Left ventricle myocardium superior (tissue), 1 donor: ENCODE data around the gene MAP3K3. TPM values are rescaled to one million over a fixed set of nuclear protein-coding genes. Genes with fewer than 3 reads are reported as not detected.
A peak's percentile ranks its signal among the peaks of the same experiment; 100 is the strongest.

ENCODE experiments used
- ATAC-seq: fragments of 200-7000 bp; cut with Tn5 transposase; one replicate; pipeline ENCODE4 v1.9.1; 2020; ENCODE audit warnings: mild to moderate bottlenecking, moderate library complexity
- DNase-seq: peaks from one replicate; pipeline ENCODE4 v3.0.0-alpha.2; 2020
- intact Hi-C: fragments of 100-400 bp; cut with micrococcal nuclease; formaldehyde crosslinking; loops from one replicate; pipeline ENCODE4 v1.11.0; 2022
- total RNA-seq: library from RNA; stranded (reverse); fragmentation: NEBNext Ultra II Directional; extraction: Animal tissue kit (Norgen Biotek cat#: 25700); gene quantifications from one replicate; pipeline ENCODE4 v1.2.1, GENCODE V29; 2021
- donor health status: DM: no; HTN: yes; CAD: no; lungs with severe emphysema.

The MAP3K3 gene
- total RNA-seq, 1 donor from 2014 or later, result 36.9 TPM

DNA sequence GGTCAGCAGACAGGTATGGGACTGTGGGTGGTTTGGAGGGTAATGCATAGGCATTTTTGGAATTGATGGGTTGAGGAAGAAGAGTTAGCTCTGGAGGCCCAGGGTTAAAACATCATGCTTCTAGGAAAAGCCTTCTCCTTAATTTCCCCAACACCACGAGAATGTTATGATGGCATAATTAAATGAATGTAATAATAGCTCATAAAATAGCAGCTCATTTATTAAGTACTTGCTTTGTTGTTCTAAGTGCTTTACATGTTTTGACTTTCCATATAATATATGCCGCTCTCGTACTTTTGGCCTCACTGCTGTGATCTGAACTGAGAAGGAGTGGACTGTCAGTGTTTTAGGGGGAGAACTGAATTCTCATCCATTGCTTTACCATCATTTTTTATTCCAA is 63.4 kb downstream of the MAP3K3 start:
- intact Hi-C loops, result no loop called here
- no peak for DNase-seq
- no peak for ATAC-seq

DNA sequence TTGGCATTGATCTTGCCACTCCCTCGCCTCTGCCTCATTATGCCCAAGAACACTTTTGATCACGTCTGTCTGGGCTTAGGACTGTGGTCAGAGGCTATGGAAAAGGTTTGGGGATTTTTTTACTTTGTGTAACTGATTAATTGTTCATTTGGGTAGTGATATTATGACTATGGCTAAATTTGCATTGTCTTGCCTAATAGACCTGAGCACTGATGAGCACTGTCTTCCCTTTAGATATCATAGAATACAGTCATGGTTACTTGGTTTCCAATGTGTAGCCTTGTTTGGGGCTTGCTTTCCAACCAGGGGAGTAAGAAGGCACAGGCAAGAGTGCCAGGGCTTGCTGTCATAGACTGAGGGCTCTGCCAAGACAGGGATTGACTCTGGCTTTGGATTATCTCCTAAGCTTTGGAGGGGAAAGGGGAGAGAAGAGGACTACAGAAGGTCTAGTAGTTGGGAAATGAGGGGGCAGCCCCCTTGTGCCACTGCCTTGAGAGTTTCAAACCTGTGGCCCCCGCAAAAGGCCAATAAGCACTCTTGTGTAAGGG is 64.0 kb downstream of the MAP3K3 start:
- intact Hi-C loops, result no loop called here
- DNase-seq, result no peak
- ATAC-seq, result peak; percentile 8

DNA sequence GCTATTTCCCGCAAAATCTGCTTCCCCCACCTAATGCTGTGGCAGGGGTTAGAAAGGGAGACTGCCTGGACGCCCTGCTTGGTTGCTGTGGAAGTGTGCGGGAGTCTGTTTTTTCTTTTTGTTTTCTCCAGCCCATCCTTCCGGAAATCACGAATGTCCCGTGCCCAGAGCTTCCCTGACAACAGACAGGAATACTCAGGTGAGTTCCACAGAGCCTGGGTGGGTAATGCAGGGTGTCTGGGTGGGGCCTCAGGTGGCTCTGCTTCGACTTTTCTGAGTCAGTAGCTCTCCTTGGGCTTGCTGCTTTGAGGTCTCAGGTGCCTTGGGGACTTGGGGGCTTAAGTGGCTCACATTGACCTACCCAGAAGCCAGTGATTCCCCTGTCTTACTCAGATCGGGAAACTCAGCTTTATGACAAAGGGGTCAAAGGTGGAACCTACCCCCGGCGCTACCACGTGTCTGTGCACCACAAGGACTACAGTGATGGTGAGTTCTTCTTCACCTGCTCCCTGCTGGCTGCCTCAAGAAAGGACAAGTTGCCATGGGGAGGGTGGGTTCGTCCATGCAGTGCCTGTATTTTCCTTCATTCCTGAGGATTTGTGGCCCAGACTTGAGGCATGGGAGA is 66.3 kb downstream of the MAP3K3 start:
- no peak for ATAC-seq
- intact Hi-C loops, result no loop called here

DNA sequence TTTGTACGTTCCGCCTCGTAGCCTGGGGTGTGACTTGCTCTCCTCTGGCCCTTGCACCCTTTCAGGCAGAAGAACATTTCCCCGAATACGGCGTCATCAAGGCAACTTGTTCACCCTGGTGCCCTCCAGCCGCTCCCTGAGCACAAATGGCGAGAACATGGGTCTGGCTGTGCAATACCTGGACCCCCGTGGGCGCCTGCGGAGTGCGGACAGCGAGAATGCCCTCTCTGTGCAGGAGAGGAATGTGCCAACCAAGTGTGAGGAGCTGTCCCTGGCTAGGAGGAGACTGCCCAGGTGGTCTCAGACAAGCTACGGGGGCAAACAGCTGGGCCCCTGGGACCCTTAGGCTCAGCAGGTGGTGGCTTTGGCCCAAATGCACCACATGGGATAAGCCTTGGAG is 67.3 kb downstream of the MAP3K3 start:
- ATAC-seq (no peak), DNase-seq (no peak)
- intact Hi-C loops, result no loop called here

More for the DNA sequence above, 66.3 kb downstream of the MAP3K3 start:
- no peak for DNase-seq

DNA sequence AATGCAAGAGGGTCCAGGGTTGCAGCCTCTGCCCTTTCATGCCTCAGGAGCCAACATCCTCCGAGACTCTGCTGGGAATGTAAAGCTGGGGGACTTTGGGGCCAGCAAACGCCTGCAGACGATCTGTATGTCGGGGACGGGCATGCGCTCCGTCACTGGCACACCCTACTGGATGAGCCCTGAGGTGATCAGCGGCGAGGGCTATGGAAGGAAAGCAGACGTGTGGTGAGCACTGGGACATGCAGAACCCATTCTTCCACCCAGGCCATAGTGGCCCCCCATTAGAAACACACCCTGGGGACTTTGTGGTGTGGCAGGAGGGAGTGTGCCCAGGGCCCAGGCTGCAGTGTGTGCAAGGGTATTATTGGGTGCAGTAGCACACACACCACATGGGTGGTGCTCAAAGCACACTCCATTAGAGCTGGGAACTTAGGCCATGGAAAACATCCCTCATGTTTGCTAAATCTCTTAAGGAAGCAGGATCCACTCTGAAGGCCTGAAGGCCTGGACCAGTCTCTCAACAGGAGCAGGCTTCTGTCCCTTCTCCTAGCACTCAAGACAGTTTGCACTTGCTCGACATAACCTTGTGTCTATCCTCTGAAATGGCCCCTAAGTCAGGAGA is 70.1 kb downstream of the MAP3K3 start:
- no peak for ATAC-seq
- intact Hi-C loops, result no loop called here

DNA sequence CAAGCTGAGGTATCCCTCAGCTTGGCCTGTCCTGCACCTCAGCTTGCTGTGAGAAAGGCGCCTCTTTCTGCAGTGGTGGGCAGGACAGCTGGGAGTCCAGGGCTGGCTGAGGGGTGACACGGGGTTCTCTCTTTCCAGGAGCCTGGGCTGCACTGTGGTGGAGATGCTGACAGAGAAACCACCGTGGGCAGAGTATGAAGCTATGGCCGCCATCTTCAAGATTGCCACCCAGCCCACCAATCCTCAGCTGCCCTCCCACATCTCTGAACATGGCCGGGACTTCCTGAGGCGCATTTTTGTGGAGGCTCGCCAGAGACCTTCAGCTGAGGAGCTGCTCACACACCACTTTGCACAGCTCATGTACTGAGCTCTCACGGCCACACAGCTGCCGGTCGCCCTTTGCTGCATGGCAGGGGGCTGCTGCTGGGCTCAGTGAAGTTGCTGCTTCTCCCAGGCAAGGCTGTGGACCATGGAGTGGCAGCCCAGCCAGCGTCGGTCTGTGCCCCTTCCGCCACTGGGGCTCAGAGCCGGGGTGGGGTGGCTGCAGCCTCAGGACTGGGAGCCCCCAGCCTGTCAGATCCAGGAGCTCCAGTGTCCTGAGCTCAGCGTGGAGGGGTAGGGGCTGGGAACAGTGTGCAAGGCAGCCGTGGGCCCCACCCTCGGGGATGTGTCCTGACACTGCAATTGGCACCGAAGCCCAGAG is 71.3 kb downstream of the MAP3K3 start:
- no peak for DNase-seq
- no peak for ATAC-seq
- intact Hi-C loops, result no loop called here

More for the DNA sequence above, 70.1 kb downstream of the MAP3K3 start:
- DNase-seq, result no peak

DNA sequence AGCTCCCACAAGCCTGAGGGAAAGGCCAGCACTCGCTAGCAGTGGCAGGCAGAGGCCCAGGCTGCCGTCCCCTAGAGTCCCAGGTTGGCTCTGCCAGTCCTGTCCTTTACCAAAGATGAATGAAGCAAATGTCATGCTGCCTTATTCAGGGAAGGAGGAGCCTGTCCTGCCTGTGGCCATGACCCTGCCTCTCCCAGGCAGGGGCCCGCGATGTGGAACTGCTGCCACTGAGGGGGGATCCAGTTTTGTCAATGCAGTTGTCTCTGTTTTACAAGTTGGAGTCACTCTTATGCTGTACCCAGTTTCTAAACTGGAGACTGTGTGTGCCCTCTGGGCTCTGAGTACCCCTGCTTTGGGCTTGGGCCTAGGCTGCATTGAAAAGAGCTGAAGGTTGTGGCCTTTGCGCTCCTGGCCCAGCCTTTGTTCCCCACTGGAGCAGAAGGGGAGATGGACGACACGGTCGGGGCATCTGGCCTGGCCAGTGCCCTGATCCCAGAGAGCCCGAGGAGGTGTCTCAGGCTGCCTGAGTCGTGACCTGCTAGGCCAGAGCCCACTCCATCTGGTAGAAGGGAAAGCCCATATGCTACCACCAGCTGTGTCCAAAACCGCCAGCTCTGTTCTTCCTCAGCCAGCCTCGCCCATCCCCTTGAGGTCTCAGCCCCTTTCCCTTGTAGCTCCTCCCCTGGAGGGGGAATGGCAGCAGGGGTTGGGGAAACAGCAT is 72.2 kb downstream of the MAP3K3 start:
- DNase-seq (no peak), ATAC-seq (no peak)
- intact Hi-C loops, result no loop called here

DNA sequence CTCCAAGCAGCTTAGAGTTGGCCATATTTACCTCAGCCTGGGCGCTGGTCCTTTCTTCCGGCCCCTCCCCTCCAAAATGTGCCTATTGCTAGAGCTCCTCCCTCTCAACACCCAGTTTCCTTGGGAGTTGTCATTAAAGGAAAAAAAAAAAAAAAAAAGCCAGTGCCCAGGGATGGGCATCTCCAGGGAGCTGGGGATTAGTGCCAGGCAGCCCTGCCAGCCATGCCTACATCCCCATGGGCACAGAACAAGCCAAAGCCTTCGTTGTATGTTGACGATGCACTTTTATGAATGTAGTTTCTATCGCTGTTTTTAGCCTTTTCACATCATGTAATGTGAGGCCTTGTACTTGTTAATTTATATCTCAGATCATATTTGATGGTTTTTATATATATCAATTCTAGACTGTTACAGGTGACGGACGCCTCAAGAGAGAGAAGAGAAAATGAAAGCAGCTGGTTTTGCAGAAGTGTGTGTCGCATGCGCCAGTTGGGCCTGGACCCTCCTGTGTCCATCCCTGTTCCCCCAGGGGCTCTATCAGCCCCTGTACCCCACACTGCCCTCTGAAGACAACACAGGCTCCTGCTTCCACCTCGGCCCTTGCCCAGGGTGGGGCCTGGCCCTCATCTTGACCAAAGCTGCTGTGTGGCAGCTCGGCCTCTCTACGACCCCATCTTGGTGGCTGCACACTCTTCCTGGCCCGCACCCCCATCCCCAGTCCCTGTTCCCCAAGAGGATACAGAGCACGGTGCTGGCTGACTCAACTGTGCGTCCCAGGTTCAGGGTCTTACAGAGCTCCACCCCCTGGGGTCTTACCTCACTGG is 72.9 kb downstream of the MAP3K3 start:
- DNase-seq (no peak), ATAC-seq (no peak)
- intact Hi-C loops, result no loop called here

DNA sequence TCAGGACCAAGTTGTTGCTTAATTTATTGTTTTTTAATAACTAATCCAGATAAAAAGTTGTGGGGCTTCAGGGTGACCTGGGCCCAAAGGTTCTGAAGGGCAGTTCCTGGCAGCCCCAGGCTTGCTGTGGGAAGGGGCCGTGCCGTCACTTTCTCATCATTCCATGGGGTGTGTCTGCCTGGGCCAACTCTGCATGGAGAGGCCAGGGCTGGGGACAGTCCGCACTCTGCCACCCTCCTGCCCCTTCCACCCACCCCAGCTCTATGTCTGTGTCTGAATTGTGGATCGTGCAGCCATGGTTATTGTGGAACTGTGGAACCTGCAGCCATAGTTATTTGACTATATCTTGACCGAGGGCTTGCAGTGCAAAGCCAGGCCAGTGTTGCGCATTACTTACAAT is 73.7 kb downstream of the MAP3K3 start:
- intact Hi-C loops, result no loop called here
- ATAC-seq (no peak), DNase-seq (no peak)

DNA sequence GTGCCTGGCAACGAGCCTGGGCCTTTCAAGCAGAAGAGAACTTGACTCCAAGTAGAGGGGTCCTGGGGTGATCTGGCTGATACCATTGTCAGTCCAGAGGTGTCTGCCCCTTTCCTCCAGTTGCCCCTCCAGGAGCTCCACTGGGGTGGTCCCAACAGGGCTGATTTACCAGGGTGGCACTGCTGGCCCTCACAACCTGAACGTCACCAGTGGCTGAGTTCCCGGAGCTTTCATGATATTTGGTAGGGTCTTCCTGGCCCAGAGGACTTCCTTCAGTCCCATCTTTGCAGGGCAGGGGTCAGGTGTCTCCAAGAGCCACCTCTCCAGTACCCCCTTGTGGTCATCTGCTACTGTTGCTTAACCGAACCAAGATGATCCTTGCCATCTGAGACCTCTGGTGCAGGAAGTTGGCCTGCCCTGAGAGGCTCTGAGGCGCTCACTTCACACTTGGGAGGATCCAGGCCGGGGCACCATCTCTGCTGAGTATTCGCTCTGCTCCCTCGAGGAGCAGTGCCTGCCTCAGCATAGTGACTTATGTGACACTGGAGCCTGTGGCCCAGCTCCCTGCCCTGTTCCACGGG is 74.3 kb downstream of the MAP3K3 start:
- DNase-seq (no peak), ATAC-seq (peak; percentile 2)
- intact Hi-C loops, result no loop called here

DNA sequence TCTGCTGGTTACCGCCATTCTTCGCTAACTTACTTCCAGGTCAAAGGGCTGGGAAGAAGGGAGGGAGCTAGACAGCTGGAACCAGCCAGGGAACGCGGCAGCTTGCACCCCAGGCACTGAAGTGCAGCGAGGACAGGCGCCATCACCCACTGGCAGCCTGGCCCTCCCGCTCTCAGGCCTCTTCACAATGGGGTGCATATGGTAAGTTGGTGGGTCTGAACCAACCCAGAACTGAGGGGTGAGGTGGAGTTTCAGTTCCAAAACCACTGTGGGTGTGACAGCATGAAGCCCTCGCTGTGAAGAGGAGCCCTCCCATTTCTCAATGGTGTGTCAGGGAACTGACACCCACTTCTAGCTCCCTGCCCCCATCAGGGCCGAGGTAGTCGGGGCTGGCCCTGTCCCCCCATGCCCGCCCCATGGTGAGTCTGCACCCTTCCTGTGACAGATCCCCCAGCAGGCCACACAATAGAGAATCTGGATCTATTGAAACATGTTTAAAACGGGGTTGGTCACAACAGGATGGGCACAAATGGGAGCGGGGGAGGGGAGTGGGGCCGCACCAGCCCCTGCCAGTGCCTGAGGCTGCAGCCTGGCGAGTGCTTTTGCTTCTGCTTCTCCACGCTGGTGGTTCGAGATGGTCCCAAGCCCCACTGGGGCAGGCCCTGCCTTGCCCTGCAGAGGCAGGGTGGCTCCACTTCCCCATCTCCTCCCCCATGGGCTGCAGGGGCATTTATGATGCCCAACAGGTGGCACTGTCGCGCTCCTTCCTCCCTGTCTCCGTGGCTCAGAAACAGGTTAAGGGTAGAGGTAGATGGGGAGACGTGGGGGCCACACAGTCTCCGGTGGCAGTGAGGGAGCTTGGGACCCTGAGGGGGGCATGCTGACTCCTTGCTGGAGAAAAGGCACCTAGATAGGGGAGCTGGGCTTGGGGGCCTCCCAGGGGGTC is 75.4 kb downstream of the MAP3K3 start:
- intact Hi-C loops, result no loop called here
- DNase-seq, result peak; percentile 73
- ATAC-seq, result peak; percentile 10

DNA sequence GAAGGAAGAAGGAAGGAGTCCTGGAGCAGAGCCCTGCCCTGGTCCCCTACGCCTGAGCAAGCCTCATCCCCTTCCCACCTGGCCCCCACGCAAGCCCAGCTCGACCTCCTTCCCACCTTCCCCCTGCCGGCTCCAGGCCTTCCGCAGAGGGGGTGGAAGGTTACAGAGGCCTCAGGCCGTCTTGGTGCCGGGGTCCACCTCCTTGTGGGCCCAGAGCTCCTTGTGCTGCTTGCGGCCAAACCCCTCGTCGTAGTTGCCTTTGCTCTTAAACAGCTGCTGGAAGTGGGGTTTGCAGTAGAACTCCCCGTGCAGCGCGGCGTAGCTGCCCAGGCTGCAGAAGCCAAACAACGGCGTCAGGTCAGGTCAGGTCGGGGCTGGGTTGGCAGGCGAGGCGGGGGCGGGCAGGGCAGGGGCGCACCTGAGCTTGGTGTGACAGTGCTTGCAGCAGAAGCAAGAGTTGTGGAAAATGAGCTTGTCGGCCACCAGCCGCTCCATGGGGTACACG is 76.2 kb downstream of the MAP3K3 start:
- no peak for ATAC-seq
- no peak for DNase-seq
- intact Hi-C loops, result no loop called here

DNA sequence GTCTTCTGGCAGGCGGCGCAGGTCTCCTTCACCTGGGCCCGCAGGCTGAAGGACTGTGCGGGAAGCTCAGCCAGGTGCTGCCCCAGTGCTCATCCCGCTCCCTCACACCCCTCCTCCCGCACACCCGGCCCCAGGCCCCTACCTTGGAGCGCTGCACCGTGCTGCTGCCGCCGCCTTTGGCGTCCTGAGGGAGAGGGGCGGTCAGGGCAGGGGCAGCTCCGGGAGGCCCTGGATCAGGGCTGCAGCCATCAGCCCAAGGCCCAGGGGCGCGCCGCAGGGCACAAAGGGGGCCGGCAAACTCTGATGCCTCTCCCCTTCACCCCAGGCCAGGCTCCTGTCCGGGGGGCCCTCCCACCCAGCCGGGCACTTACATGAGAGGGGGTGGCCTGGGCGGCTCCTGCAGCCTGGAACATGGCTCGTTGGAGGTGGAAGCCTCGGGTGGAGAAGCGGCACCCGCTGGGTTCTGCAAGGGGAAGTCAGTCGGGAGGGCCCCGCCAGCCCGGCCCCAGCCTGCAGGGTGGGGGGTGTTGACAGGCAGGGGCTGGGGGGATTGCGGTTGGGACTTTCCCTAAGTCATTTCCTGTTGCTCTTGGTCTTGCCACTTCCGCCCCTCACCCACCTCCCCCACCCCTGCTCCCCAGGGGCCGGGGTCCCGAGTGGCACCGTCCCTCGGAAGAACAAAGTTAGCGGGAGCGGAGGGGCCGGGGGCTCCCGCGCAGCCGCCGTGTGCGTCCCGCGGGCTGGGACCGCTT is 76.8 kb downstream of the MAP3K3 start:
- peak; percentile 73 for DNase-seq
- peak; percentile 20 for ATAC-seq
- intact Hi-C loops, result no loop called here

DNA sequence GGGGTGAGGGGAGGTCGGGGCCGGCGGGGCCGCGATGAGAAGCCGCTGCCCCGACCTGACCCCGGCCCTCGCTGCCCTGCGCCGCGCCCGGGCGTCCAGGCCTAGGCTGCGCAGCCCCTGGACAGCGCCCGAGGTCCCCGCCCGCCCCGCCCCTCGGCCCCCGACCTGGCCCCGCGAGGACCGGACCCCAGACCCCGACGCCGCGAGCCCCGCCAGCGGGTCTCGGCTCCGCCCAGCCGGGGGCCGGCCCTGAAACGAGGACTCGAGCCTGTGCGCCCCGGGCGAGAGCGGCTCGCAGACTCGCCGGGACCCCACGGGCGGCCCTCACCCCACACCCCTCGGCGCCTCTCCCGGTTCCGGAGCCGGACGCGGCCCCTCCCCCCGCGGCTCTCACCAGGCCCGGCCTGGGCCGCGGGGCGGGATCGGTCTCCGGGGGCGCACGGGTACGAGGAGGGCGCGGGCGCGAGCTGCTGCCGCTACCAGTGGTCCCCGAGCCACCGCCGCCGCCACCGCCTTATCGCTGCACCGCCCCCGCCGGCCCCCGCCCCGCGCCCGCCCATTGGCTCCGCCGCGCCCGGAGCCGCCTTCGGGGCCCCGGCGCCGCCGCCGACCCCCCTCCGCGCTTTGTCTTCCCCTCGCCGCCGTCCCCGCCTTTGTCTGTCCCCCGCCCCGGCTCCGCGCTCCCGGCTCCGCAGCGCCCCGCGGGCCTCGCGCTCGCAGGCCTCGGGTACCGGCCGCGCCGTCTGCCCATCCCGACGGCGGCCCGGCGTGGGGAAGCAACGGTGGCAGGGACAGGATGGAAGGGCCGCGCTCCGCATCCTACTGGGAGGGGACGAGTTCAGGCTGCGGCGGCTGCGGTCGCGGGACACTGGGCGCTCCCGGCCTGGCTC is 77.7 kb downstream of the MAP3K3 start, which contains the start of gene LIMD2:
LIMD2 (minus strand) TSS at position 488 of the 890 bp plus-strand sequence. CDS start 827 bp downstream, outside the sequence.
- peak; percentile 16 for ATAC-seq
- intact Hi-C loops, result no loop called here
- DNase-seq, result peak; percentile 77
